GM12872 (cell line): ENCODE results near the gene TAL2.

ENCODE experiments used
- CTCF ChIP-seq: IDR thresholded peaks from 3 replicates; pipeline ENCODE4 v1.5.1; 2011; ENCODE audit warnings: low read depth, mild to moderate bottlenecking, low read length, moderate library complexity; ENCODE audit not compliant: insufficient read depth

TAL2 gene

GRCh38 chr9:105661011-105661410 is 1.2 kb upstream of the TAL2 start:
- no peak for TF ChIP-seq CTCF

GRCh38 chr9:105663914-105664313 is 1.7 kb downstream of the TAL2 start:
- TF ChIP-seq CTCF: no peak

- no peak for TF ChIP-seq CTCF
These were observed 5.6 kb downstream of the TAL2 start for GRCh38 chr9:105667867-105668266.

- TF ChIP-seq CTCF: no peak
These were observed 8.1 kb downstream of the TAL2 start for GRCh38 chr9:105670315-105670714.

GRCh38 chr9:105670775-105671174 is 8.5 kb downstream of the TAL2 start:
- TF ChIP-seq CTCF: no peak

GRCh38 chr9:105672711-105673234 is 10.5 kb downstream of the TAL2 start:
- TF ChIP-seq CTCF: no peak

- no peak for TF ChIP-seq CTCF
These were observed 11.7 kb downstream of the TAL2 start for GRCh38 chr9:105673850-105674387.
